ENCODE data around the gene PLSCR3. TPM values are rescaled to one million over a fixed set of nuclear protein-coding genes. Genes with fewer than 3 reads are reported as not detected.
A peak's percentile ranks its signal among the peaks of the same experiment; 100 is the strongest.

PLSCR3 gene
- total and polyA plus RNA-seq, 2 donors (not counting 3 experiments of a cell fraction or from before 2014, with no cell fraction given): 59.9 to 94.8 TPM

- peaks cover 0 to 6% of the 10 kb centered on the region in 2 experiments for H3K36me3 ChIP-seq (ENCODE audit: control insufficient read depth in 2 of 2, extremely low read depth in 1 of 2, insufficient read depth in 2 of 2, low read length in 2 of 2)
- FAIRE-seq (peak; percentile 100), DNase-seq (ENCODE audit: low read depth, low spot score) (peak; percentile 99)
- H3K4me3 ChIP-seq (replicated peaks in 1 of 3; ENCODE audit: insufficient read depth in 1 of 3, low read depth in 1 of 3, low read length in 3 of 3): peak within 1 kb of the TSS; percentile 43 to 61 (median 52)
- dilution Hi-C loops (cut with MboI; ENCODE audit: extremely low pct_ligation_motif_present, low sequenced_read_pairs) (no loop called here), intact Hi-C loops (cut with micrococcal nuclease) (loop anchor here (1.0 to 2.0 kb wide), 5 partner anchors 10 to 283 kb away; partner anchors contain the start of genes PLSCR3, POLR2A, SENP3 and TMEM102)
- peak within 1 kb of the TSS; percentile 78 for H2AFZ ChIP-seq (ENCODE audit: low read depth, low read length)
- no peaks in the 10 kb centered on the region for H4K20me1 ChIP-seq (replicated peaks; ENCODE audit: control insufficient read depth, extremely low read depth, insufficient read depth, low read length)
- ChIA-PET CTCF (interaction anchor here (0.6 to 2.9 kb wide), 21 partner anchors 10 to 324 kb away, joined by 3 to 40 read pairs (median 4); partner anchors contain the start of genes CHRNB1, PLSCR3, TMEM102 and TMEM95), POLR2A (interaction anchor here (0.6 to 1.6 kb wide), 17 partner anchors 10 to 339 kb away, joined by 3 to 14 read pairs (median 5); partner anchors contain the start of genes MPDU1, PLSCR3, POLR2A and TMEM102)
- no peaks in the 10 kb centered on the region for H3K9me3 ChIP-seq (replicated peaks; ENCODE audit: control insufficient read depth, insufficient read depth, low read length)
- no peaks in the 10 kb centered on the region for H3K9me1 ChIP-seq (replicated peaks; ENCODE audit: control insufficient read depth, extremely low read depth, insufficient read depth, low read length)
- H3K9ac ChIP-seq (replicated peaks; ENCODE audit: extremely low read depth, insufficient read depth, low read length): peak within 1 kb of the TSS; percentile 41
- BruUV-seq (replicated peaks): no TSS peak
- H3K79me2 ChIP-seq (ENCODE audit: control insufficient read depth, insufficient read depth, low read length): peaks cover 4% of the 10 kb centered on the region
- H3K4me1 ChIP-seq (ENCODE audit: control insufficient read depth, extremely low read depth, insufficient read depth, low read length): peaks cover 12% of the 10 kb centered on the region
- H3K4me2 ChIP-seq (ENCODE audit: insufficient read depth, low read length): peak within 1 kb of the TSS; percentile 50
- TF ChIP-seq POLR2AphosphoS5 (IDR thresholded peaks at IDR 0.05; ENCODE audit: insufficient read depth, low read depth, low read length) (peak; percentile 96), JUN (IDR thresholded peaks at IDR 0.05; ENCODE audit: borderline replicate concordance, insufficient read depth, insufficient read length, low read depth) (no peak), MYC (IDR thresholded peaks at IDR 0.05; ENCODE audit: low read depth, low read length) (no peak), FOS (IDR thresholded peaks at IDR 0.05; ENCODE audit: borderline replicate concordance, insufficient read depth, low read length) (no peak), GATA2 (IDR thresholded peaks at IDR 0.05; ENCODE audit: insufficient read depth, insufficient read length, low read depth, low read length) (no peak), POLR2A (IDR thresholded peaks at IDR 0.05; ENCODE audit: low read depth, low read length) (peak; percentile 93), EZH2 (IDR thresholded peaks at IDR 0.05; ENCODE audit: borderline replicate concordance, low read depth, low read length, severe bottlenecking) (no peak)
- TF ChIP-seq, protein P1, sequence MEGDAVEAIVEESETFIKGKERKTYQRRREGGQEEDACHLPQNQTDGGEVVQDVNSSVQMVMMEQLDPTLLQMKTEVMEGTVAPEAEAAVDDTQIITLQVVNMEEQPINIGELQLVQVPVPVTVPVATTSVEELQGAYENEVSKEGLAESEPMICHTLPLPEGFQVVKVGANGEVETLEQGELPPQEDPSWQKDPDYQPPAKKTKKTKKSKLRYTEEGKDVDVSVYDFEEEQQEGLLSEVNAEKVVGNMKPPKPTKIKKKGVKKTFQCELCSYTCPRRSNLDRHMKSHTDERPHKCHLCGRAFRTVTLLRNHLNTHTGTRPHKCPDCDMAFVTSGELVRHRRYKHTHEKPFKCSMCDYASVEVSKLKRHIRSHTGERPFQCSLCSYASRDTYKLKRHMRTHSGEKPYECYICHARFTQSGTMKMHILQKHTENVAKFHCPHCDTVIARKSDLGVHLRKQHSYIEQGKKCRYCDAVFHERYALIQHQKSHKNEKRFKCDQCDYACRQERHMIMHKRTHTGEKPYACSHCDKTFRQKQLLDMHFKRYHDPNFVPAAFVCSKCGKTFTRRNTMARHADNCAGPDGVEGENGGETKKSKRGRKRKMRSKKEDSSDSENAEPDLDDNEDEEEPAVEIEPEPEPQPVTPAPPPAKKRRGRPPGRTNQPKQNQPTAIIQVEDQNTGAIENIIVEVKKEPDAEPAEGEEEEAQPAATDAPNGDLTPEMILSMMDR (IDR thresholded peaks at IDR 0.05; ENCODE audit: extremely low read depth in 1 of 2, insufficient read depth in 1 of 2, low read depth in 1 of 2, low read length in 2 of 2): peak in 1 of 2 donors; percentile 2
- H3K27ac ChIP-seq (ENCODE audit: insufficient read depth, low read depth, low read length): peak within 1 kb of the TSS; percentile 21
- H3K27me3 ChIP-seq (ENCODE audit: control insufficient read depth in 2 of 2, insufficient read depth in 2 of 2, low read length in 2 of 2): no peaks in the 10 kb centered on the region
These were observed 9.8 kb upstream of the PLSCR3 start, which contains the start of gene TMEM256 for GRCh38 chr17:7403977-7404736. Gene TMEM256, minus strand, starts transcription at chr17:7404097. Its CDS starts 13 bp downstream, at chr17:7404084.

Measured in endothelial cell of umbilical vein (primary cell).